HepG2 (cell line): ENCODE measurements around the gene TTLL4. TPM values are rescaled to one million over a fixed set of nuclear protein-coding genes. Genes with fewer than 3 reads are reported as not detected.

Experiments used
- ATF7 ChIP-seq, 2 experiments: fragments of 450-650 bp in 1 of 2; sonication (generic) in 1 of 2; formaldehyde crosslinking in 1 of 2; IDR thresholded peaks; 2 replicates each; pipeline versions ENCODE4 v1.4.0 to v1.6.1; 2016 to 2020; ENCODE audit warnings: antibody characterized with exemption in 1 of 2, mild to moderate bottlenecking in 1 of 2, missing genetic modification reagents in 1 of 2
- GPN1 ChIP-seq: sonication (generic); formaldehyde crosslinking; IDR thresholded peaks from 2 replicates; pipeline ENCODE4 v1.5.1; 2020; ENCODE audit warnings: missing genetic modification reagents, borderline replicate concordance
- HNRNPUL1 ChIP-seq: fragments of 200-400 bp; formaldehyde crosslinking; IDR thresholded peaks from 2 replicates; pipeline ENCODE4 v1.6.1; 2017; ENCODE audit warnings: low read depth, mild to moderate bottlenecking, low read length, moderate library complexity
- JDP2 ChIP-seq: sonication (generic); formaldehyde crosslinking; IDR thresholded peaks from 2 replicates; pipeline ENCODE4 v1.8.1; 2022; ENCODE audit warnings: missing genetic modification reagents, borderline replicate concordance
- KLF15 ChIP-seq: sonication (generic); formaldehyde crosslinking; IDR thresholded peaks from 2 replicates; pipeline ENCODE4 v1.8.1; 2023; ENCODE audit warnings: borderline replicate concordance, mild to moderate bottlenecking, inconsistent platforms, missing genetic modification reagents, mixed read lengths
- KMT2B ChIP-seq: IDR thresholded peaks from 2 replicates; pipeline ENCODE4 v1.6.1; 2016; ENCODE audit warnings: missing genetic modification reagents, missing compliant biosample characterization
- MBD4 ChIP-seq: IDR thresholded peaks from 2 replicates; pipeline ENCODE4 v1.6.1; 2012; ENCODE audit warnings: low read length, inconsistent platforms, borderline replicate concordance
- MED13 ChIP-seq: sonication (generic); formaldehyde crosslinking; IDR thresholded peaks from 2 replicates; pipeline ENCODE4 v1.5.0; 2020; ENCODE audit warnings: missing genetic modification reagents
- MED8 ChIP-seq: sonication (generic); formaldehyde crosslinking; IDR thresholded peaks from 2 replicates; pipeline ENCODE4 v1.8.1; 2023; ENCODE audit warnings: mild to moderate bottlenecking, missing genetic modification reagents; ENCODE audit not compliant: insufficient replicate concordance
- NFE2 ChIP-seq: sonication (generic); formaldehyde crosslinking; IDR thresholded peaks from 2 replicates; pipeline ENCODE4 v1.4.0; 2020; ENCODE audit warnings: missing genetic modification reagents
- POLR2AphosphoS2 ChIP-seq: IDR thresholded peaks from 2 replicates; pipeline ENCODE4 v1.6.1; 2011; ENCODE audit warnings: low read depth, low read length, improper control_type of control experiment
- RELA ChIP-seq: sonication (generic); formaldehyde crosslinking; IDR thresholded peaks from 2 replicates; pipeline ENCODE4 v1.4.0; 2020; ENCODE audit warnings: missing genetic modification reagents
- RFXAP ChIP-seq: sonication (generic); formaldehyde crosslinking; IDR thresholded peaks from 2 replicates; pipeline ENCODE4 v1.4.0; 2020; ENCODE audit warnings: missing genetic modification reagents, borderline replicate concordance
- SALL1 ChIP-seq: sonication (generic); formaldehyde crosslinking; IDR thresholded peaks from 2 replicates; pipeline ENCODE4 v1.8.0; 2022; ENCODE audit warnings: mild to moderate bottlenecking, missing genetic modification reagents
- SMAD1 ChIP-seq: sonication (generic); formaldehyde crosslinking; IDR thresholded peaks from 2 replicates; pipeline ENCODE4 v1.4.0; 2020; ENCODE audit warnings: missing genetic modification reagents, low read depth, mild to moderate bottlenecking, borderline replicate concordance
- TEAD2 ChIP-seq: sonication (generic); formaldehyde crosslinking; IDR thresholded peaks from 2 replicates; pipeline ENCODE4 v1.9.0; 2021; ENCODE audit warnings: missing genetic modification reagents
- ZBTB1 ChIP-seq: sonication (generic); formaldehyde crosslinking; IDR thresholded peaks from 2 replicates; pipeline ENCODE4 v1.4.0; 2020; ENCODE audit warnings: missing genetic modification reagents, borderline replicate concordance
- ZNF17 ChIP-seq: sonication (generic); formaldehyde crosslinking; IDR thresholded peaks from 2 replicates; pipeline ENCODE4 v1.5.0; 2020; ENCODE audit warnings: mild to moderate bottlenecking, missing genetic modification reagents
- ZNF550 ChIP-seq: sonication (generic); formaldehyde crosslinking; IDR thresholded peaks from 2 replicates; pipeline ENCODE4 v1.4.0; 2020; ENCODE audit warnings: mild to moderate bottlenecking, missing genetic modification reagents, borderline replicate concordance
- ZNF598 ChIP-seq: sonication (generic); formaldehyde crosslinking; IDR thresholded peaks from 2 replicates; pipeline ENCODE4 v1.5.1; 2020; ENCODE audit warnings: mild to moderate bottlenecking, missing genetic modification reagents, borderline replicate concordance
- ZNF614 ChIP-seq: IDR thresholded peaks from 2 replicates; pipeline ENCODE4 v1.6.1; 2018; ENCODE audit warnings: missing biosample characterization, missing genetic modification reagents, inconsistent platforms, borderline replicate concordance
- ZNF766 ChIP-seq: sonication (generic); formaldehyde crosslinking; IDR thresholded peaks from 2 replicates; pipeline ENCODE4 v1.5.0; 2020; ENCODE audit warnings: missing genetic modification reagents, borderline replicate concordance
- polyA plus RNA-seq, 8 experiments: library from polyadenylated mRNA; depleted of rRNA in 3 of 8; stranded (reverse) in 7 of 8; unstranded in 1 of 8; fragments of >200 nt; fragmentation: Illumina TruSeq in 4 of 8; extraction: Trizol in 4 of 8; gene quantifications; 2 replicates each; pipeline versions ENCODE4 v1.2.1 to v1.2.3, GENCODE V29; 2011 to 2016; ENCODE audit warnings: low read depth in 4 of 8, missing spikeins in 1 of 8, mixed read lengths in 1 of 8; ENCODE audit not compliant: insufficient read depth in 1 of 8
- total RNA-seq, 5 experiments: library from RNA; depleted of rRNA; stranded (reverse); fragments of >200 nt; fragmentation: Illumina TruSeq; extraction: Trizol; gene quantifications; 2 replicates each; pipeline ENCODE4 v1.2.3, GENCODE V29; 2016; ENCODE audit warnings: low read depth in 1 of 5
- TF ChIP-seq, protein P1 (sequence below): IDR thresholded peaks from 2 replicates; pipeline ENCODE4 v1.6.1; 2012; ENCODE audit warnings: low read length, improper control_type of control experiment
- TF ChIP-seq, protein P2 (sequence below): IDR thresholded peaks from 2 replicates; pipeline ENCODE4 v1.6.1; 2016; ENCODE audit warnings: mild to moderate bottlenecking

The TTLL4 gene
- total and polyA plus RNA-seq, 2 of the 13 experiments (the other 11 are each of a cell fraction or from before 2014, with no cell fraction given) = 77.5 to 84.6 TPM

DNA sequence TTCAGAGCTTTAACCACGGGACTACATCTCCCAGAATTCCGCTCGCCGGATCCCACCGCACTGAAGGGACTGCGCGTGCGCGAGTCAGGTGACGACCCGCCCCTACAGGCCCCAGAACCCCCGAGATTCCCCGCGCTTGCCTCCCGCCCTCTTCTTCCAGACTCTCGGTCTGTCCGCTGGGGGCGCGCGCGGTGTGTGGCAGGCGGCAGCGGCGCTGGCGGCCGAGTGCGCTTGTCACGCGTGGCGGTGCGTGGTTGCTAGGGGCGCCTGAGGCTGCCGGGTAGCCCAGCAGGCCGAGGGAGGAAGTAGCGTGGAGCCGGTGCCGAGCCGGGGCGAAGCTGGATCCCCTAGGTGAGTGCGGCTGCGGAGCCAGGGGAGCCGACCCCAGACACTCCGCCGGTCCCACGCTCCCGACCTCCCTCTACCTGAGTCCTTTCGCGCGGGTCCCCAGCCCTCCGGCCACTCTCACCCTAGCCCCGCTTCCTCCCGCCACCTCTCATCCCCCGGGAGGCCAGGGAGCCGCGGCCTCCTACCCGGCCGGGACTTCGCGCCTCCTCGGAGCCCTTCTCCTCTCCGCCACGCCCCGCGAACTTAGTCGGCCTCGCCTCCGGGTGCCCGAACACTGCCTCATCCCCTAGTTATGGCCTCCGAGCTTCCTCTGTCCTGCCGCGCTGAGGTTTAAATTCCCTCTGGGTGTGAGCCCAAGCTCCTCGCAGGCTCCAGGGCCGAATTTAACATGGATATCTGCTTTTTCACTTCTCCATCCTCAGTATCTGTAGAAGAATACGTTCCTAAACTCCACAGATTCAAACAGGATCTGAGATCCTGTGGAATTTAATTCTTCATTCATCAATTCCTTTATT is at the start of gene TTLL4 (continued):
- peak; percentile 95 for TF ChIP-seq RFXAP
- no peak for TF ChIP-seq JDP2 (CRISPR knock-in tag)
- peak; percentile 87 for TF ChIP-seq MED13 (CRISPR knock-in tag)
- peak; percentile 94 for TF ChIP-seq ZNF598 (CRISPR knock-in tag)
- peak; percentile 83 for TF ChIP-seq KLF15 (CRISPR knock-in tag)
- peak; percentile 77; the same call in 1 of the 2 replicates for TF ChIP-seq ZNF766 (CRISPR knock-in tag)
- peak; percentile 85; the same call in 1 of the 2 replicates for TF ChIP-seq SMAD1 (CRISPR knock-in tag)
- TF ChIP-seq ATF7 (IDR thresholded peaks at IDR 0.05) = no peak
- TF ChIP-seq ATF7 (CRISPR knock-in tag; IDR thresholded peaks at IDR 0.05) = 0 out of 2 replicates have a peak, but pooled peaks have one; percentile 29
- peak; percentile 26; the same call in 1 of the 2 replicates for TF ChIP-seq ZNF17 (CRISPR knock-in tag)
- TF ChIP-seq ZBTB1 (CRISPR knock-in tag) = no peak; the same call in 1 of the 2 replicates
- TF ChIP-seq, protein P1, sequence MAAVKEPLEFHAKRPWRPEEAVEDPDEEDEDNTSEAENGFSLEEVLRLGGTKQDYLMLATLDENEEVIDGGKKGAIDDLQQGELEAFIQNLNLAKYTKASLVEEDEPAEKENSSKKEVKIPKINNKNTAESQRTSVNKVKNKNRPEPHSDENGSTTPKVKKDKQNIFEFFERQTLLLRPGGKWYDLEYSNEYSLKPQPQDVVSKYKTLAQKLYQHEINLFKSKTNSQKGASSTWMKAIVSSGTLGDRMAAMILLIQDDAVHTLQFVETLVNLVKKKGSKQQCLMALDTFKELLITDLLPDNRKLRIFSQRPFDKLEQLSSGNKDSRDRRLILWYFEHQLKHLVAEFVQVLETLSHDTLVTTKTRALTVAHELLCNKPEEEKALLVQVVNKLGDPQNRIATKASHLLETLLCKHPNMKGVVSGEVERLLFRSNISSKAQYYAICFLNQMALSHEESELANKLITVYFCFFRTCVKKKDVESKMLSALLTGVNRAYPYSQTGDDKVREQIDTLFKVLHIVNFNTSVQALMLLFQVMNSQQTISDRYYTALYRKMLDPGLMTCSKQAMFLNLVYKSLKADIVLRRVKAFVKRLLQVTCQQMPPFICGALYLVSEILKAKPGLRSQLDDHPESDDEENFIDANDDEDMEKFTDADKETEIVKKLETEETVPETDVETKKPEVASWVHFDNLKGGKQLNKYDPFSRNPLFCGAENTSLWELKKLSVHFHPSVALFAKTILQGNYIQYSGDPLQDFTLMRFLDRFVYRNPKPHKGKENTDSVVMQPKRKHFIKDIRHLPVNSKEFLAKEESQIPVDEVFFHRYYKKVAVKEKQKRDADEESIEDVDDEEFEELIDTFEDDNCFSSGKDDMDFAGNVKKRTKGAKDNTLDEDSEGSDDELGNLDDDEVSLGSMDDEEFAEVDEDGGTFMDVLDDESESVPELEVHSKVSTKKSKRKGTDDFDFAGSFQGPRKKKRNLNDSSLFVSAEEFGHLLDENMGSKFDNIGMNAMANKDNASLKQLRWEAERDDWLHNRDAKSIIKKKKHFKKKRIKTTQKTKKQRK = no peak
- TF ChIP-seq MED8 (CRISPR knock-in tag) = peak; percentile 50
- TF ChIP-seq GPN1 (CRISPR knock-in tag) = peak; percentile 51; the same call in 1 of the 2 replicates
- no peak; the same call in 1 of the 2 replicates for TF ChIP-seq ZNF550
- no peak; the same call in 1 of the 2 replicates for TF ChIP-seq TEAD2 (CRISPR knock-in tag)
- TF ChIP-seq NFE2 (CRISPR knock-in tag) = peak; percentile 17; the same call in 1 of the 2 replicates
- peak; percentile 96 for TF ChIP-seq SALL1 (CRISPR knock-in tag)
- no peak for TF ChIP-seq RELA (CRISPR knock-in tag)
- no peak for TF ChIP-seq POLR2AphosphoS2
- peak; percentile 93 for TF ChIP-seq KMT2B (CRISPR knock-in tag)
- TF ChIP-seq MBD4 = no peak
- peak; percentile 92 for TF ChIP-seq ZNF614
- TF ChIP-seq, protein P2, sequence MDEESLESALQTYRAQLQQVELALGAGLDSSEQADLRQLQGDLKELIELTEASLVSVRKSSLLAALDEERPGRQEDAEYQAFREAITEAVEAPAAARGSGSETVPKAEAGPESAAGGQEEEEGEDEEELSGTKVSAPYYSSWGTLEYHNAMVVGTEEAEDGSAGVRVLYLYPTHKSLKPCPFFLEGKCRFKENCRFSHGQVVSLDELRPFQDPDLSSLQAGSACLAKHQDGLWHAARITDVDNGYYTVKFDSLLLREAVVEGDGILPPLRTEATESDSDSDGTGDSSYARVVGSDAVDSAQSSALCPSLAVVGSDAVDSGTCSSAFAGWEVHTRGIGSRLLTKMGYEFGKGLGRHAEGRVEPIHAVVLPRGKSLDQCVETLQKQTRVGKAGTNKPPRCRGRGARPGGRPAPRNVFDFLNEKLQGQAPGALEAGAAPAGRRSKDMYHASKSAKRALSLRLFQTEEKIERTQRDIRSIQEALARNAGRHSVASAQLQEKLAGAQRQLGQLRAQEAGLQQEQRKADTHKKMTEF = peak; percentile 96
- 0 out of 2 replicates have a peak, but pooled peaks have one; percentile 22 for TF ChIP-seq HNRNPUL1
